Measurements from ENCODE around the gene SLC16A4.

DNA sequence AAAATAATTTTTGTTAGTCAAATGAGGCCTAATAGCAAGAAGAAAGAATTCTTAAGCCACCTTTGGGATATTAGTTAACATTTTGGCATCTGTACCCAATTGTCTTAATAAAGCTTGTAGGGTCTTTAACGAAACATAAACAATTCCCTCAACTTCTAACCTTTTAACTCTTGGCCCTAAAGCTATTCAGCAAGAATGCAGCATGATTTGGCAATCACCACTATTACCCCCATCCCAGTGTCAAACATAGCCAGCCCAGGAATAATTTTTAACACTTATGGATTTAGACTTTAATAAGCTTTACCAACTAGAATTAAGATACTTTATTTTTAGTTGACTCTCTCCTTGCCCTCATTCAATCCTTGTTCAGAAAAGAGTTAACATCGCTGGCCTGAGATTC is 2.5 kb upstream of the SLC16A4 start:
- TF ChIP-seq, protein P1, sequence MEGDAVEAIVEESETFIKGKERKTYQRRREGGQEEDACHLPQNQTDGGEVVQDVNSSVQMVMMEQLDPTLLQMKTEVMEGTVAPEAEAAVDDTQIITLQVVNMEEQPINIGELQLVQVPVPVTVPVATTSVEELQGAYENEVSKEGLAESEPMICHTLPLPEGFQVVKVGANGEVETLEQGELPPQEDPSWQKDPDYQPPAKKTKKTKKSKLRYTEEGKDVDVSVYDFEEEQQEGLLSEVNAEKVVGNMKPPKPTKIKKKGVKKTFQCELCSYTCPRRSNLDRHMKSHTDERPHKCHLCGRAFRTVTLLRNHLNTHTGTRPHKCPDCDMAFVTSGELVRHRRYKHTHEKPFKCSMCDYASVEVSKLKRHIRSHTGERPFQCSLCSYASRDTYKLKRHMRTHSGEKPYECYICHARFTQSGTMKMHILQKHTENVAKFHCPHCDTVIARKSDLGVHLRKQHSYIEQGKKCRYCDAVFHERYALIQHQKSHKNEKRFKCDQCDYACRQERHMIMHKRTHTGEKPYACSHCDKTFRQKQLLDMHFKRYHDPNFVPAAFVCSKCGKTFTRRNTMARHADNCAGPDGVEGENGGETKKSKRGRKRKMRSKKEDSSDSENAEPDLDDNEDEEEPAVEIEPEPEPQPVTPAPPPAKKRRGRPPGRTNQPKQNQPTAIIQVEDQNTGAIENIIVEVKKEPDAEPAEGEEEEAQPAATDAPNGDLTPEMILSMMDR (IDR thresholded peaks at IDR 0.05): no peak
- TF ChIP-seq POLR2A (IDR thresholded peaks at IDR 0.05): no peak
